CD14-positive monocyte (primary cell): ENCODE measurements around the gene MEF2D. TPM values are rescaled to one million over a fixed set of nuclear protein-coding genes. Genes with fewer than 3 reads are reported as not detected.

Experiments used
- DNase-seq, 3 donors: peaks; one replicate each; pipeline ENCODE4 v3.0.0-alpha.2; 2011 to 2022
- H2AFZ ChIP-seq: 2 replicates; pipeline ENCODE4 v1.6.0; 2012; ENCODE audit warnings: mild to moderate bottlenecking, low read depth, low read length, inconsistent platforms; ENCODE audit not compliant: insufficient read depth, poor library complexity, severe bottlenecking
- H3K27ac ChIP-seq, 2 donors: 1 replicate in 1 of 2; 2 replicates in 1 of 2; pipeline ENCODE4 v1.5.1; 2012 to 2013; ENCODE audit warnings: low read length in 2 of 2, control low read depth in 1 of 2, inconsistent platforms in 1 of 2, low read depth in 1 of 2, mild to moderate bottlenecking in 1 of 2
- H3K27me3 ChIP-seq, 2 donors: one replicate each; pipeline versions ENCODE4 v1.6.0 to v1.6.1; 2011 to 2013; ENCODE audit warnings: low read length in 2 of 2; ENCODE audit not compliant: control insufficient read depth in 2 of 2, insufficient read depth in 2 of 2
- H3K36me3 ChIP-seq, 2 donors: replicated peaks in 1 of 2; 1 replicate in 1 of 2; 2 replicates in 1 of 2; pipeline versions ENCODE4 v1.5.1 to v1.6.1; 2012 to 2013; ENCODE audit warnings: low read length in 2 of 2, control low read depth in 1 of 2, inconsistent platforms in 1 of 2, mild to moderate bottlenecking in 1 of 2; ENCODE audit not compliant: insufficient read depth in 2 of 2, control insufficient read depth in 1 of 2
- H3K4me1 ChIP-seq, 2 donors: 1 replicate in 1 of 2; 2 replicates in 1 of 2; pipeline versions ENCODE4 v1.5.1 to v1.6.1; 2012 to 2013; ENCODE audit warnings: low read length in 2 of 2, control low read depth in 1 of 2, inconsistent platforms in 1 of 2, mild to moderate bottlenecking in 1 of 2, moderate library complexity in 1 of 2; ENCODE audit not compliant: insufficient read depth in 2 of 2, control insufficient read depth in 1 of 2
- H3K4me2 ChIP-seq: replicated peaks from 2 replicates; pipeline ENCODE3; 2012; ENCODE audit warnings: low read length, moderate library complexity, mild to moderate bottlenecking; ENCODE audit not compliant: poor library complexity, severe bottlenecking; ENCODE audit errors: extremely low read depth
- H3K4me3 ChIP-seq, 3 experiments: fragments of 200-600 bp in 1 of 3; sonication (generic) in 1 of 3; replicated peaks in 1 of 3; 1 replicate in 2 of 3; 2 replicates in 1 of 3; pipeline ENCODE4 v1.5.1; 2011 to 2013; ENCODE audit warnings: low read length in 3 of 3, mild to moderate bottlenecking in 3 of 3, control low read depth in 2 of 3, low read depth in 2 of 3, inconsistent platforms in 1 of 3, moderate library complexity in 1 of 3
- H3K79me2 ChIP-seq: 2 replicates; pipeline ENCODE4 v1.6.0; 2012; ENCODE audit warnings: mild to moderate bottlenecking, control low read depth, inconsistent platforms, low read length, moderate library complexity; ENCODE audit not compliant: insufficient read depth
- H3K9ac ChIP-seq: 2 replicates; pipeline ENCODE4 v1.6.0; 2017; ENCODE audit warnings: low read length, mild to moderate bottlenecking; ENCODE audit not compliant: insufficient read depth, poor library complexity, severe bottlenecking
- H3K9me3 ChIP-seq, 2 donors: replicated peaks in 1 of 2; 1 replicate in 1 of 2; 2 replicates in 1 of 2; pipeline versions ENCODE4 v1.5.1 to v1.6.1; 2012 to 2013; ENCODE audit warnings: low read length in 2 of 2, control low read depth in 1 of 2; ENCODE audit not compliant: control insufficient read depth in 1 of 2, insufficient read depth in 1 of 2
- H4K20me1 ChIP-seq: 2 replicates; pipeline ENCODE4 v1.6.0; 2012; ENCODE audit warnings: mild to moderate bottlenecking, low read length, control low read depth, moderate library complexity; ENCODE audit not compliant: insufficient read depth
- H3K27ac Mint-ChIP-seq, 7 donors: one replicate each; pipeline ENCODE4 v1.8.0; 2020; ENCODE audit warnings: mild to moderate bottlenecking in 7 of 7, mixed read lengths in 7 of 7, moderate library complexity in 6 of 7, inconsistent platforms in 2 of 7
- H3K27me3 Mint-ChIP-seq, 3 donors: one replicate each; pipeline ENCODE4 v1.8.0; 2021 to 2022; ENCODE audit warnings: low read depth in 3 of 3, mild to moderate bottlenecking in 3 of 3, mixed read lengths in 3 of 3, moderate library complexity in 3 of 3, inconsistent platforms in 1 of 3
- H3K36me3 Mint-ChIP-seq, 2 donors: one replicate each; pipeline ENCODE4 v1.8.0; 2020; ENCODE audit warnings: mixed read lengths in 2 of 2, inconsistent platforms in 1 of 2, mild to moderate bottlenecking in 1 of 2
- H3K4me1 Mint-ChIP-seq: one replicate; pipeline ENCODE4 v1.8.0; 2020; ENCODE audit warnings: mild to moderate bottlenecking, mixed read lengths
- H3K4me3 Mint-ChIP-seq, 2 donors: one replicate each; pipeline ENCODE4 v1.8.0; 2020; ENCODE audit warnings: mild to moderate bottlenecking in 2 of 2, mixed read lengths in 2 of 2, moderate library complexity in 1 of 2
- H3K9me3 Mint-ChIP-seq, 7 donors: one replicate each; pipeline ENCODE4 v1.8.0; 2020 to 2022; ENCODE audit warnings: mixed read lengths in 7 of 7, mild to moderate bottlenecking in 6 of 7, moderate library complexity in 6 of 7, inconsistent platforms in 2 of 7
- CTCF ChIP-seq: fragments of 200-600 bp; IDR thresholded peaks from one replicate; pipeline ENCODE4 v1.8.0; 2022; ENCODE audit warnings: antibody characterized with exemption, mild to moderate bottlenecking
- WGBS: methylation state at CpG from one replicate; pipeline ENCODE4 v1.1.5; 2013; ENCODE audit warnings: missing lambda C conversion rate; ENCODE audit not compliant: insufficient coverage; 5-methylcytosine and 5-hydroxymethylcytosine counted together
- intact Hi-C, 2 donors: fragments of 100-400 bp; cut with micrococcal nuclease; formaldehyde crosslinking; loops; one replicate each; pipeline versions ENCODE4 v1.15.0 to v1.15.1; 2023
- polyA plus RNA-seq, 3 donors: library from polyadenylated mRNA; depleted of rRNA in 1 of 3; unstranded in 2 of 3; stranded (reverse) in 1 of 3; fragments of 300-500 nt in 2 of 3; fragments of >200 nt in 1 of 3; fragmentation: Illumina TruSeq in 2 of 3; gene quantifications; 1 replicate in 2 of 3; 2 replicates in 1 of 3; pipeline ENCODE4 v1.2.3, GENCODE V29; 2012 to 2021

MEF2D gene
- polyA plus RNA-seq, 3 donors: 4.5 to 66.4 (median 8.0) TPM

DNA sequence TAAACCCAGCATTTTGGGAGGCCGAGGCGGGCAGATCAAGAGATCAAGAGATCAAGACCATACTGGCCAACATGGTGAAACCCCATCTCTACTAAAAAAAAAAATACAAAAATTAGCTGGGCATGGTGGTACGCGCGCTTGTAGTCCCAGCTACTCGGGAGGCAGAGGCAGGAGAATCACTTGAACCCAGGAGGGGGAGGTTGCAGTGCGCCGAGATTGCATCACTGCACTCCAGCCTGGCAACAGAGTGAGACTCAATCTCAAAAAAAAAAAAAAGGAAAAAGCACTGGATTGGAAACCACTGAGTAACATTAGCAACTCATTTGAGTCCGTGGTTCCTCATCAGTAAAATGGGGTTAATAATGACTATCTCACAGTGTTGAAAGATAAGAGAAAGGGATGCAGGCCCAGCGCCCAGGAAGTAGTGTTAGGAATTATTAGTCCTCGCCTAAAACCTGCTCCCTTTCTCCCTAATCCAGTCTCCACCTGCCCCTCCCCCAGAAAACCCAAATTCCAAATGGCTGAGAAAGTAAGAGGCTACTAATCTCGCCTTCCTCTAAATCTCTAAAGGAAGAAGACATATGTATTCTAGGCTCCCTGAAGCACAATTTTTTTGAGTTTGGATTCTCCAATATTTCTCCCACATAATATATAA lies 82.0 kb downstream of the MEF2D start:
- no peak overlapping the region for H3K9ac ChIP-seq
- H4K20me1 ChIP-seq: no peaks in the 10 kb centered on the region
- no peak overlapping the region for H2AFZ ChIP-seq
- no peak overlapping the region for H3K4me2 ChIP-seq
- intact Hi-C loops: no loop called here
- peaks cover 0 to 14% of the 10 kb centered on the region in 2 donors for H3K9me3 ChIP-seq
- H3K27ac ChIP-seq: no peak overlapping the region
- H3K4me3 Mint-ChIP-seq: peak overlapping the region in 1 of 2 donors; percentile 95
- no peaks in the 10 kb centered on the region for H3K79me2 ChIP-seq
- peaks cover 24 to 26% of the 10 kb centered on the region in 2 donors for H3K4me1 ChIP-seq
- no peak for TF ChIP-seq CTCF
- DNase-seq: no peak
- H3K27ac Mint-ChIP-seq: peak overlapping the region in 1 of 7 donors; percentile 39
- H3K4me1 Mint-ChIP-seq: peaks cover 27% of the 10 kb centered on the region
- peaks cover 0 to 37% (median 11%) of the 10 kb centered on the region in 7 donors for H3K9me3 Mint-ChIP-seq
- H3K27me3 Mint-ChIP-seq: peaks cover 91 to 95% (median 94%) of the 10 kb centered on the region in 3 donors
- H3K36me3 Mint-ChIP-seq: peaks cover 5 to 10% of the 10 kb centered on the region in 2 donors
- H3K27me3 ChIP-seq: peaks cover 65 to 100% of the 10 kb centered on the region in 2 donors
- H3K4me3 ChIP-seq: no peak overlapping the region
- 82% methylated on average over 7 of the region's 12 CpGs for WGBS
- H3K36me3 ChIP-seq: no peaks in the 10 kb centered on the region

DNA sequence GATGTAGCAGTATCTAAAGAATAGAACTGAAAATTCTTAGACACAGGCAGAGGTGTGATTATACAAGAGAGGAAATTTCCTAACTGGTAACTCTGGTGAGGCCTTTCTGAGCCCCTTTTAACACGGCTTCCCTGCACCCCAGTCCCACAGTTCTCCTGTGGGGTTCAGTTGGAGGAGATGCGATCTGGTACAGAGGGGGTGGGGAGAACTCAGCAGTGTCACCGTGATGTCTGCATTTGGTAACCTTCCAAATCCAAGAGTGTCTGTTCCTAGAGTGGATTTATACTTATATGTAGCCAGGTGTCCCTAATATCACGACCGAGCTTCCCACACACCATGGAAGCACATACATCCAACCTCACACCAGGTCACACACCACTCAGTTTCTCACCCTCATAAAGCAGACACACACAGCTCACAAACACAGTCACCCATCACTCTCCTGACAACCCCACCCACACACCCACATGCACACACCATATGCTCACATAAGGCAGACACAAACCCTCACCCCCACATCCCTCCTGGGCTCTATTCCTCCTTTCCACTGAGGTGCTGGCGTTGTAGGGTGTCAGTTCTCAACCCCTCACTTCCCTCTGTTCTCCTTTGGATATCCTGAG lies 83.1 kb downstream of the MEF2D start:
- peak overlapping the region in 1 of 2 donors; percentile 95 for H3K4me3 Mint-ChIP-seq
- whole genome bisulfite sequencing: no CpG with 5 or more reads among the region's 6 CpGs
- intact Hi-C loops: no loop called here
- peaks cover 55 to 100% of the 10 kb centered on the region in 2 donors for H3K27me3 ChIP-seq
- no peak overlapping the region for H3K4me3 ChIP-seq
- H2AFZ ChIP-seq: no peak overlapping the region
- no peak overlapping the region for H3K27ac ChIP-seq
- no peak overlapping the region for H3K4me2 ChIP-seq
- peaks cover 5 to 10% of the 10 kb centered on the region in 2 donors for H3K36me3 Mint-ChIP-seq
- H3K79me2 ChIP-seq: no peaks in the 10 kb centered on the region
- H3K27ac Mint-ChIP-seq: no peak overlapping the region
- DNase-seq: no peak
- H4K20me1 ChIP-seq: no peaks in the 10 kb centered on the region
- H3K9me3 Mint-ChIP-seq: peaks cover 0 to 37% (median 10%) of the 10 kb centered on the region in 7 donors
- H3K9ac ChIP-seq: no peak overlapping the region
- H3K36me3 ChIP-seq: no peaks in the 10 kb centered on the region
- H3K27me3 Mint-ChIP-seq: peaks cover 84 to 93% (median 87%) of the 10 kb centered on the region in 3 donors
- H3K4me1 Mint-ChIP-seq: peaks cover 27% of the 10 kb centered on the region
- peaks cover 0 to 5% of the 10 kb centered on the region in 2 donors for H3K9me3 ChIP-seq
- H3K4me1 ChIP-seq: peaks cover 24 to 26% of the 10 kb centered on the region in 2 donors
- no peak for TF ChIP-seq CTCF
